H1 (cell line): ENCODE measurements around the gene RAB35. TPM values are rescaled to one million over a fixed set of nuclear protein-coding genes. Genes with fewer than 3 reads are reported as not detected.

Source experiments
- CTCF ChIA-PET: fragments of 300-600 bp; sonication (Branson Sonifier 250); formaldehyde crosslinking; loops from one replicate; lab custom pipeline; 2021; ENCODE audit not compliant: partially characterized antibody; lab: Charles Lee
- POLR2A ChIA-PET: fragments of 300-600 bp; sonication (Branson Sonifier 250); formaldehyde crosslinking; loops from one replicate; lab custom pipeline; 2021; ENCODE audit warnings: inconsistent platforms; ENCODE audit not compliant: partially characterized antibody; lab: Charles Lee
- DNase-seq, 2 experiments: peaks; one replicate each; pipeline versions ENCODE4 v3.0.0 to v3.0.0-alpha.2; 2010 to 2022; ENCODE audit warnings: low spot score in 2 of 2, low read depth in 1 of 2, mixed read lengths in 1 of 2
- FAIRE-seq: peaks from 2 replicates; lab custom pipeline; 2011; peaks lifted over from hg19 to GRCh38; lab: Jason Lieb, UNC
- H2AFZ ChIP-seq: 2 replicates; pipeline ENCODE4 v1.8.1; 2012; ENCODE audit warnings: low read length, inconsistent platforms
- H2AK5ac ChIP-seq: 2 replicates; pipeline ENCODE4 v1.6.1; 2013; ENCODE audit warnings: low read depth, low read length
- H2BK120ac ChIP-seq: replicated peaks from 2 replicates; pipeline ENCODE3; 2013; ENCODE audit warnings: low read depth, low read length, inconsistent platforms
- H2BK12ac ChIP-seq: 2 replicates; pipeline ENCODE4 v1.6.1; 2013; ENCODE audit warnings: low read depth, low read length
- H2BK15ac ChIP-seq: 2 replicates; pipeline ENCODE4 v1.6.1; 2013; ENCODE audit warnings: low read length
- H2BK20ac ChIP-seq: 2 replicates; pipeline ENCODE4 v1.6.1; 2013; ENCODE audit warnings: low read length
- H2BK5ac ChIP-seq: 2 replicates; pipeline ENCODE4 v1.6.1; 2013; ENCODE audit warnings: low read depth, low read length
- H3K14ac ChIP-seq: 2 replicates; pipeline ENCODE4 v1.6.1; 2013; ENCODE audit warnings: inconsistent platforms; ENCODE audit not compliant: insufficient read length
- H3K18ac ChIP-seq: 2 replicates; pipeline ENCODE4 v1.6.1; 2013; ENCODE audit warnings: low read length; ENCODE audit errors: extremely low read depth
- H3K23ac ChIP-seq: 2 replicates; pipeline ENCODE4 v1.6.1; 2013; ENCODE audit warnings: inconsistent platforms; ENCODE audit not compliant: insufficient read length
- H3K23me2 ChIP-seq: 2 replicates; pipeline ENCODE4 v1.6.1; 2013; ENCODE audit warnings: low read depth, low read length
- H3K27ac ChIP-seq: 2 replicates; pipeline ENCODE4 v1.6.1; 2011; ENCODE audit warnings: low read depth, low read length, inconsistent platforms
- H3K27me3 ChIP-seq, 4 experiments: replicated peaks in 1 of 4; 1 replicate in 1 of 4; 2 replicates in 3 of 4; pipeline versions ENCODE4 v1.6.1 to v1.8.1; 2011 to 2013; ENCODE audit warnings: low read length in 3 of 4, mild to moderate bottlenecking in 3 of 4, inconsistent platforms in 2 of 4, mixed read lengths in 2 of 4, moderate library complexity in 1 of 4; ENCODE audit not compliant: control insufficient read depth in 3 of 4, insufficient read depth in 3 of 4; ENCODE audit errors: extremely low read depth in 1 of 4
- H3K36me3 ChIP-seq, 4 experiments: 2 replicates each; pipeline versions ENCODE4 v1.6.1 to v1.8.1; 2011 to 2013; ENCODE audit warnings: mild to moderate bottlenecking in 4 of 4, low read length in 3 of 4, moderate library complexity in 2 of 4, control low read depth in 1 of 4, inconsistent platforms in 1 of 4; ENCODE audit not compliant: insufficient read depth in 4 of 4, control insufficient read depth in 2 of 4
- H3K4ac ChIP-seq: replicated peaks from 2 replicates; pipeline ENCODE3; 2013; ENCODE audit warnings: low read length, low read depth, mixed read lengths, inconsistent platforms; ENCODE audit not compliant: insufficient read length
- H3K4me1 ChIP-seq, 4 experiments: replicated peaks in 1 of 4; 1 replicate in 1 of 4; 2 replicates in 3 of 4; pipeline versions ENCODE4 v1.6.1 to v1.8.1; 2011 to 2013; ENCODE audit warnings: low read length in 3 of 4, inconsistent platforms in 2 of 4, mixed read lengths in 1 of 4; ENCODE audit not compliant: insufficient read depth in 4 of 4, control insufficient read depth in 3 of 4
- H3K4me2 ChIP-seq, 2 experiments: 2 replicates each; pipeline versions ENCODE4 v1.6.1 to v1.8.1; 2011 to 2013; ENCODE audit warnings: low read depth in 2 of 2, low read length in 2 of 2, control low read depth in 1 of 2, inconsistent platforms in 1 of 2, mild to moderate bottlenecking in 1 of 2; ENCODE audit not compliant: insufficient read depth in 1 of 2
- H3K4me3 ChIP-seq, 4 experiments: fragments of 200-600, 300-600 bp in 1 of 4; sonication (generic), shearing (Covaris generic), sonication (Bioruptor Twin) in 1 of 4; 2 replicates each; pipeline versions ENCODE4 v1.5.1 to v1.8.1; 2011 to 2016; ENCODE audit warnings: low read length in 4 of 4, low read depth in 3 of 4, control low read depth in 2 of 4, inconsistent platforms in 2 of 4, mild to moderate bottlenecking in 2 of 4, mixed read lengths in 1 of 4, moderate library complexity in 1 of 4; ENCODE audit not compliant: insufficient read depth in 2 of 4; ENCODE audit errors: extremely low read depth in 1 of 4
- H3K56ac ChIP-seq: replicated peaks from 2 replicates; pipeline ENCODE3; 2013; ENCODE audit warnings: low read depth, mild to moderate bottlenecking, mixed read lengths, low read length, inconsistent platforms; ENCODE audit not compliant: insufficient read length
- H3K79me1 ChIP-seq: 2 replicates; pipeline ENCODE4 v1.6.1; 2013; ENCODE audit warnings: low read depth, low read length, control low read depth
- H3K79me2 ChIP-seq, 2 experiments: 2 replicates each; pipeline versions ENCODE4 v1.6.1 to v1.8.1; 2012 to 2013; ENCODE audit warnings: low read length in 2 of 2, mild to moderate bottlenecking in 2 of 2, inconsistent platforms in 1 of 2; ENCODE audit not compliant: insufficient read depth in 2 of 2, control insufficient read depth in 1 of 2
- H3K9ac ChIP-seq, 4 experiments: replicated peaks in 1 of 4; 1 replicate in 1 of 4; 2 replicates in 3 of 4; pipeline versions ENCODE4 v1.6.1 to v1.8.1; 2011 to 2013; ENCODE audit warnings: low read depth in 3 of 4, low read length in 3 of 4, control low read depth in 2 of 4, mild to moderate bottlenecking in 2 of 4, moderate library complexity in 2 of 4, inconsistent platforms in 1 of 4; ENCODE audit errors: extremely low read depth in 1 of 4
- H3K9me3 ChIP-seq, 2 experiments: 2 replicates each; pipeline versions ENCODE4 v1.6.1 to v1.8.1; 2012 to 2013; ENCODE audit warnings: mild to moderate bottlenecking in 2 of 2, moderate library complexity in 2 of 2, control low read depth in 1 of 2, inconsistent platforms in 1 of 2, low read depth in 1 of 2, low read length in 1 of 2, mixed read lengths in 1 of 2; ENCODE audit not compliant: insufficient read depth in 2 of 2
- H4K20me1 ChIP-seq, 2 experiments: replicated peaks in 1 of 2; 2 replicates each; pipeline versions ENCODE3 to v1.8.1; 2011 to 2013; ENCODE audit warnings: inconsistent platforms in 2 of 2, low read length in 2 of 2, mild to moderate bottlenecking in 1 of 2; ENCODE audit not compliant: insufficient read depth in 2 of 2, control insufficient read depth in 1 of 2
- H4K5ac ChIP-seq: 2 replicates; pipeline ENCODE4 v1.6.1; 2013; ENCODE audit warnings: low read length, low read depth, mixed read lengths, inconsistent platforms; ENCODE audit not compliant: insufficient read length
- H4K8ac ChIP-seq: 2 replicates; pipeline ENCODE4 v1.8.0; 2013; ENCODE audit warnings: mild to moderate bottlenecking, moderate library complexity, low read length, inconsistent platforms; ENCODE audit not compliant: insufficient read depth; ENCODE audit errors: extremely low read depth
- H4K91ac ChIP-seq: replicated peaks from 2 replicates; pipeline ENCODE3; 2013; ENCODE audit warnings: low read length, mixed read lengths, inconsistent platforms; ENCODE audit not compliant: insufficient read length
- SP1 ChIP-seq: IDR thresholded peaks from 2 replicates; pipeline ENCODE4 v1.6.1; 2011; ENCODE audit warnings: low read depth, low read length
- TAF1 ChIP-seq: IDR thresholded peaks from 2 replicates; pipeline ENCODE4 v1.6.1; 2011; ENCODE audit warnings: mild to moderate bottlenecking, low read depth, low read length
- TAF7 ChIP-seq: optimal IDR thresholded peaks from 2 replicates; pipeline ENCODE3; 2011; ENCODE audit warnings: low read depth, mild to moderate bottlenecking, inconsistent platforms, low read length, moderate library complexity, borderline replicate concordance
- WGBS, 2 experiments: shearing (Covaris generic) in 1 of 2; methylation state at CpG; one replicate each; pipeline versions ENCODE4 v1.1.6 to v1.1.7; 2013 to 2015; ENCODE audit warnings: low lambda C conversion rate in 2 of 2, mixed read lengths in 2 of 2, inconsistent platforms in 1 of 2, low coverage in 1 of 2, missing lambda C conversion rate in 1 of 2; ENCODE audit not compliant: insufficient replicate concordance in 2 of 2, insufficient coverage in 1 of 2, insufficient read length in 1 of 2; ENCODE audit errors: extremely low coverage in 1 of 2, missing lambda C conversion rate in 1 of 2; 5-methylcytosine and 5-hydroxymethylcytosine counted together
- polyA plus RNA-seq, 7 experiments: library from polyadenylated mRNA; depleted of rRNA in 3 of 7; stranded (reverse) in 5 of 7; unstranded in 2 of 7; fragments of >200 nt in 5 of 7; fragments of 200-250 nt in 2 of 7; gene quantifications; 1 replicate in 5 of 7; 2 replicates in 1 of 7; 4 replicates in 1 of 7; pipeline versions ENCODE4 v1.2.1 to v1.2.3, GENCODE V29; 2011 to 2013; ENCODE audit warnings: missing spikeins in 2 of 7, mixed read lengths in 2 of 7
- total RNA-seq: library from RNA; stranded (reverse); fragmentation: NEBNext Ultra II Directional; extraction: Animal tissue kit (Norgen Biotek cat#: 25700); gene quantifications from 2 replicates; pipeline ENCODE4 v1.2.1, GENCODE V29; 2021

The RAB35 gene
- total and polyA plus RNA-seq, 2 of the 8 experiments (the other 6 are each of a cell fraction or from before 2014, with no cell fraction given), result 33.4 to 39.0 TPM

- CTCF ChIA-PET, result interaction anchor here (1.1 kb wide), 1 partner anchor 10 kb away, joined by 3 read pairs; no protein-coding TSS in a partner anchor
- H3K4me3 ChIP-seq, result no peak overlapping the region
- peaks cover 0 to 9% of the 10 kb centered on the region in 2 experiments for H4K20me1 ChIP-seq
- H3K4me1 ChIP-seq, result no peaks in the 10 kb centered on the region; a peak in 1 of 7 replicates
- POLR2A ChIA-PET, result interaction anchor here (2.0 kb wide), 1 partner anchor 57 kb away, joined by 7 read pairs; the partner anchor contains the start of gene RPLP0
- no peaks in the 10 kb centered on the region for H3K27me3 ChIP-seq
- no peak overlapping the region for H3K56ac ChIP-seq
- no peak overlapping the region for H3K14ac ChIP-seq
- no peaks in the 10 kb centered on the region for H3K23me2 ChIP-seq
- no peak overlapping the region for H2AK5ac ChIP-seq
- H3K9me3 ChIP-seq, result no peaks in the 10 kb centered on the region
- H4K5ac ChIP-seq, result no peak overlapping the region
- 0 out of 2 replicates have a peak, but pooled peaks cover 2% of the 10 kb centered on the region for H3K79me1 ChIP-seq
- no peak overlapping the region for H3K4ac ChIP-seq
- H3K18ac ChIP-seq, result no peak overlapping the region
- no peak overlapping the region for H3K9ac ChIP-seq
- no peak overlapping the region; the same call in 1 of the 2 replicates for H2BK5ac ChIP-seq
- H2BK15ac ChIP-seq, result no peak overlapping the region
- H2BK120ac ChIP-seq, result no peak overlapping the region
- H2BK12ac ChIP-seq, result no peak overlapping the region
- H3K79me2 ChIP-seq, result no peaks in the 10 kb centered on the region
- H3K27ac ChIP-seq, result no peak overlapping the region
- no peak overlapping the region for H2BK20ac ChIP-seq
- FAIRE-seq, result no peak
- 93% methylated on average over 11 of the region's 11 CpGs; no CpG with 5 or more reads in 1 of the 2 experiments for WGBS, 2 experiments
- H3K23ac ChIP-seq, result no peak overlapping the region
- H4K8ac ChIP-seq, result no peak overlapping the region
- no peak overlapping the region for H3K4me2 ChIP-seq
- H2AFZ ChIP-seq, result no peak overlapping the region
- DNase-seq, result no peak
- H3K36me3 ChIP-seq, result peaks cover 65 to 93% (median 80%) of the 10 kb centered on the region in 4 experiments
- H4K91ac ChIP-seq, result no peak overlapping the region
- no peak for TF ChIP-seq TAF7
- no peak for TF ChIP-seq SP1
- TF ChIP-seq TAF1, result no peak
Observed at GRCh38 chr12:120144215-120144614, 27.7 kb upstream of the RAB35 start.
